GM19035 (cell line): ENCODE results near the gene URI1.
A peak's percentile ranks its signal among the peaks of the same experiment; 100 is the strongest.

ENCODE experiments used
- ATAC-seq: cut with Tn5 transposase; IDR thresholded peaks from one replicate; pipeline ENCODE4 v1.9.1; 2021; ENCODE audit not compliant: unreplicated experiment

URI1 gene

GRCh38 chr19:29971002-29971401, 29.0 kb downstream of the URI1 start:
- no peak for ATAC-seq

- no peak for ATAC-seq
Measured at GRCh38 chr19:29971648-29972047, 29.6 kb downstream of the URI1 start.

- ATAC-seq, result no peak
Measured at GRCh38 chr19:29974701-29975100, 32.7 kb downstream of the URI1 start.

GRCh38 chr19:29976151-29976943, 34.3 kb downstream of the URI1 start:
- ATAC-seq, result no peak

GRCh38 chr19:29978080-29978479, 36.0 kb downstream of the URI1 start:
- ATAC-seq, result no peak

- ATAC-seq, result no peak
Measured at GRCh38 chr19:29983568-29983967, 41.5 kb downstream of the URI1 start.

- no peak for ATAC-seq
Measured at GRCh38 chr19:29985196-29985595, 43.2 kb downstream of the URI1 start.

GRCh38 chr19:29988351-29988750, 46.3 kb downstream of the URI1 start:
- ATAC-seq, result no peak

- ATAC-seq, result no peak
Measured at GRCh38 chr19:29992233-29992867, 50.3 kb downstream of the URI1 start.

GRCh38 chr19:29999490-29999889, 57.5 kb downstream of the URI1 start:
- ATAC-seq, result no peak

- ATAC-seq, result no peak
Measured at GRCh38 chr19:30000862-30001261, 58.8 kb downstream of the URI1 start.

GRCh38 chr19:30001301-30001700, 59.3 kb downstream of the URI1 start:
- no peak for ATAC-seq

- no peak for ATAC-seq
Measured at GRCh38 chr19:30001791-30002190, 59.8 kb downstream of the URI1 start.

- no peak for ATAC-seq
Measured at GRCh38 chr19:30003866-30004265, 61.8 kb downstream of the URI1 start.

- ATAC-seq, result no peak
Measured at GRCh38 chr19:30004403-30004802, 62.4 kb downstream of the URI1 start.

GRCh38 chr19:30006207-30006606, 64.2 kb downstream of the URI1 start:
- ATAC-seq, result no peak

GRCh38 chr19:30008169-30008568, 66.1 kb downstream of the URI1 start:
- ATAC-seq, result no peak

GRCh38 chr19:30009013-30009412, 67.0 kb downstream of the URI1 start:
- ATAC-seq, result no peak

GRCh38 chr19:30011051-30011578, 69.1 kb downstream of the URI1 start:
- no peak for ATAC-seq

GRCh38 chr19:30014770-30015169, 72.7 kb downstream of the URI1 start:
- ATAC-seq, result no peak

- peak; percentile 55 for ATAC-seq
Measured at GRCh38 chr19:30017172-30017571, 75.1 kb downstream of the URI1 start.

- ATAC-seq, result no peak
Measured at GRCh38 chr19:30020189-30020588, 78.2 kb downstream of the URI1 start.
